NCI-H2029 treated with DMSO at 0.1 percent for 48 hours (cell line): Measurements from ENCODE around the gene MAP2K5.

Experiments used
- DNase-seq: peaks from one replicate; lab custom pipeline; 2025; lab: John Stamatoyannopoulos, UW

The MAP2K5 gene

GRCh38 chr15:67559576-67559975 lies 17.1 kb downstream of the MAP2K5 start:
- no peak for DNase-seq

DNA sequence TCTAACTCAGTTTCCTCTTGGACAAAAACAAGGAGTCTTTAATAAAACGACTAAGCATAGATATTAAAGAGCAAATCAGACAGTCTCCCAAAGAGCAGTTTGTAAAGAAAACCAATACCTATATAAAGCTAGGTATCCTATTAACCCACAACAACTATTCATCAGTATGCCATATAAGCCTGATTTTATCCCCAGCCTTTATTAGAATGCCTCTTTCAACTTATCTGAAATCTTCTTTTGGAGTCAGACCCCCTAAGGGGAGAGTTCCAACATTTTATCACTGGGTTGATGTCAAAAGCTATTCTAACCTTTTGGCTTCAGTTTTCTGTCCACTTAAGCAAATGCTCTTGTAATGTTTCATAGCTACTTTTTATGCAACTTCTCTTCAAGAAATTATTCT lies 17.8 kb downstream of the MAP2K5 start:
- DNase-seq, result no peak

GRCh38 chr15:67563092-67563491 lies 20.6 kb downstream of the MAP2K5 start:
- DNase-seq, result no peak

DNA sequence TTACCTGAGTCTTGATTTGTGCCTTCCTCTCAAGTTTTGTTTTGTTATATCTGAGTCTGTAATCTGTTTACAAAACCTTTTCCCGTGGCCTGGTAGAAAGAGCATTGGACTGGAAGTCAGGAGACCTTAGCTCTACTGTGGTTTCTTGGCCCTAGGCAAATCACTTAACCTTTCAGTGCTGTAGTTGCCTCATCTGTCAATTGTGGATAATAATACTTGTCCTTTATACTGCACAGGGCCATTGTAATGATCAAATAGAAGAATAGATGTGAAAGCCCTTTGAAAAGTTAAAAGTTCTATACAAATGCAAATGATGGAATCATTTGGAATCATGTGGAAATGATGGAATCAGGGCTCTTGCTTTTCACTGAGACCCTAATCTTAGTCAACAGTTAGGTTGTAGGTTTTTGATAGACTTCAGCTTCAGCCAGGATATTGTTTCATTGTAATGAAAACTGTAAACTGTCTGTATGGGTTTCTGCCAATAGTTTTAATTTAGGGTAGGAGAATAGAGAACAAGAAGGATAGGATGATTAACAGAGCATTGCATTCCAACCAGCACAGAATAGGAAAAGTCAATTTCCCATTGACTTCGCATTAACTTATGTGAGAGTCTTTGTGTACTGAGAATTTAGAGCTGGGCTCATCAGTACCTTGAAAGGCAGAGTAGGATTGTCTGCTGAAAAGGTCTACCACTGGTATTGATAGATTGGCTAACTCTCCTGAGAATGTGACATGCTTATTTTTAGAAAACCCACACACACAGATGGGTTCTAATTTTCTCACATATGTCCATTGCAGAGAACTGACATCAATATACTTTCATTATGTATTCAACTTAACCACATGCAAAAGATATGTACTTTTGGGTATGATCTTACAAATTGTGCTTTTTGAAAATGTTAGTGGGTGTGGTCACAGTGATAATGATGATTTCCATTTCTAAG lies 21.8 kb downstream of the MAP2K5 start:
- no peak for DNase-seq

DNA sequence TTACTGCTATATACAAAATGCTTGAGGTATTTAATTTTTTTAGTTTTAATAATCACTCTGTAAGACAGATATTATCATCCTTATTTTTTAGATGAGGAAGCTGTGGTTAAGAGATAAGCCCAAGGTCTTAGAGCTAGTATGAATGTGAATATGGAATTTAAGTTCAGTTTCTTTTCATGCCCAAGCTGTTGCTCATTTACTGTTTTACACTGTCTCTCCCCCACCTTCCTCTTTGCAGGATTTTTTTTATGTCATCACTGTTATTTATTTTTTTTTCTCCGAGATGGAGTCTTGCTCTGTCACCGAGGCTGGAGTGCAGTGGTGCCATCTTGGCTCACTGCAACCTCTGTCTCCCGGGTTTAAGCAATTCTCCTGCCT lies 22.5 kb downstream of the MAP2K5 start:
- no peak for DNase-seq

- no peak for DNase-seq
These were observed 27.2 kb downstream of the MAP2K5 start for GRCh38 chr15:67569668-67570067.

DNA sequence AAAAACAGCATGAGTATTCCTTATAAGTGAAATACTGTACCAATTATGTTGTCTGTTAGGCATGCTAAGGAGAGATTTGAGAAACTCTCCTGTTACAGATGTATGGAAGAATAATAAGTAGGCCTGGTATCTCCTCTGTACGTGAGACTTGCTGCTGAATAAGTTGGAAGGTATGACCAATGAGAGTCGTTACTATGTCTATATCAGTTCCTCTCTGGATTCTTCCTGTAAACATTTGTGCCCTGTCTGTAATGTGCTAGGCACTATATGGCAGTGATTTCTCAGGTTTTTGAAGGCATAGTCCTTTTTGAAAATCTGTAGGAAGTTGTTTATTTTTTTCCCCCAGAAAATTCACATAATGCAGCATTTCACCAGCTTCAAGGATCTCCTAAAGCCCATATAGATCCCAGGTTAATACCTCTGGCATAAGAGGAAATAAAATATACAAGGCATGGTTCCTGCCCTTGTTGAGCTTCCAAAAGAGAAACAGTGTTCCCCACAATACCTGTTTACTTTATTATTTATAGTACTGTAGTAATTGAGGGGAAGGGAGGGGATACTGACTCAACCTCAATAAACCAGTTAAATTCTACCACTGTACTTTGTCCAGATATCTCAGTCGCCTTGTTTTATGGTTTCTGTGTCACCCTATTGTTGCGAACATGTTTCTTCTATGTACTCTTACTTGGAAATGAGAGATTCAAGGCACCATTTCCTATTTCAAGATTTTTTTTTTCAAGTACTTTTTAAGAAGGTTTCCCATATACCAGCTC lies 28.6 kb downstream of the MAP2K5 start:
- DNase-seq, result no peak

GRCh38 chr15:67571648-67572415 lies 29.3 kb downstream of the MAP2K5 start:
- DNase-seq, result no peak

DNA sequence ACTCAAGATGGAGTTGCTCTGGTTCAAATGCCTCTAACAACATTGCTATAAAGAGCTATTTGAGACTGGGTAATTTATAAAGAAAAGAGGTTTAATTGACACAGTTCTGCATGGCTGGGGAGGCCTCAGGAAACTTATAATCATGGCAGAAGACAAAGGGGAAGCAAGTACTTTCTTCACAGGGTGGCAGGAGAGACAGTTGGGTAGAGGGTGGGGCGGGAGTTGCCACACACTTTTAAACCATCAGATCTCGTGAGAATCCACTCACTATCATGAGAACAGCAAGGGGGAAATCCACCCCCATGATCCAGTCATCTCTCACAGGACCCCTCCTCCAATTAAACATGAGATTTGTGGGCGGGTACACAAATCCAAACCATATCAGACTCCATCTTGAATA lies 30.7 kb downstream of the MAP2K5 start:
- DNase-seq, result no peak

DNA sequence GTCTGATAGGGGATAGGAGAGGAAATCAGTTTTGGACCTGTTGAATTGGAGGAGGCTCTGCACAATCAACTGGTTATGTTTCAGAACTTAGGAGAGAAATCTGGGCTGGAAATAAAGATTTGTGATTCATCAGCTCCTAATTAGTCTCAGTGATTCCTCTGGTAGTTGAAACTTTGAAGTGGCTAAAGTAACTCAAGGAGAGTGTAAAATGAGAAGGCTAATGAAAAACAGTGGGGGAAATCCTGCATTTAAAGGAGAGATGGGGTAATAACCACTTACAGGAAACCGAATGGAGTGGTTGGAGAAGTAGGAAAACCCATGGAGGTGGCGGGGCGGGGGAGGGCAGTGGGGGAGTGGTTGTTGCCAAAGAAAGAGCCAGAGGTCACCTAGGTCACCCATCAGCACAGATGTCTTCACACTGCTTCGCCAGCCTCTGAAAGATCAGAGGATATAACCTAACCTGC lies 32.6 kb downstream of the MAP2K5 start:
- DNase-seq, result no peak

GRCh38 chr15:67578020-67578600 lies 35.6 kb downstream of the MAP2K5 start:
- no peak for DNase-seq

- no peak for DNase-seq
These were observed 36.7 kb downstream of the MAP2K5 start for GRCh38 chr15:67579164-67579563.

GRCh38 chr15:67579967-67580366 lies 37.5 kb downstream of the MAP2K5 start:
- no peak for DNase-seq

DNA sequence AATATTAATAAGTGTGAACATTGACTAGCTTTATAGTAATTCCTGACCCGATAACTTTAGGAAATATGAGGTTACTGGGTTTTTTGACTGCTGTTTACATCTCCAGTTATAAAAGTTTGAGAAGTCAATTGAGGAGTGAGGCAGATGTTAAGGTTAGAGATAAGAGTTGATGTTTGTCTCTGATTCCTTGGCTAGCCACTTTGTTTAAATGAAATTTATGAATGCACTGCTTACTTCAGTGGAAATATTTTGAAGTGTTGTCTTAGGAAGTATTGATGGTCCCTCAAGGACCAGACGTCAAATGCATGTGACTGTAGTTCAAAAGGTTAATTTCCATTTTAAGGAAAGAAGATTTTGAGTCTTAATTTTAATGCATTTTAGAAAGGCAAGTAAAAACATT lies 41.7 kb downstream of the MAP2K5 start:
- no peak for DNase-seq

DNA sequence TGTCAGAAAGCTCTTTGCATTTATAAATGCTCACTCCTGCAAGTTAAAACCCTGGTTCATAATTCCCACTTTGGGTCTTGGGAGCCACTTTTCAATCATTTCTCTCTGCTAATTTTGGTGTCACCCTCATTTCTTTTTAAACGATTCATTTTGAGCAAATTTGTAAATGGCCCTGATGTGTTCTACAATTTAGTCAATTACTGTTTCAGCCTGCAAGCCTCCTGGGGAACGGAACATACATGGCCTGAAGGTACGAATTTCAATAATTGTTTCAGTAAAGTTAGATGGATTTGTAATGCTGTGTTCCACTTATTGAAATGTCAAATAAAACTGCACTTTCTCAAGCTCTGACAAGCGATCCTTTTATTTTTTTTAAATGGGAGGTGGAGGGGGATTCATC lies 43.2 kb downstream of the MAP2K5 start:
- DNase-seq, result no peak

- DNase-seq, result no peak
These were observed 44.8 kb downstream of the MAP2K5 start for GRCh38 chr15:67587331-67587730.

DNA sequence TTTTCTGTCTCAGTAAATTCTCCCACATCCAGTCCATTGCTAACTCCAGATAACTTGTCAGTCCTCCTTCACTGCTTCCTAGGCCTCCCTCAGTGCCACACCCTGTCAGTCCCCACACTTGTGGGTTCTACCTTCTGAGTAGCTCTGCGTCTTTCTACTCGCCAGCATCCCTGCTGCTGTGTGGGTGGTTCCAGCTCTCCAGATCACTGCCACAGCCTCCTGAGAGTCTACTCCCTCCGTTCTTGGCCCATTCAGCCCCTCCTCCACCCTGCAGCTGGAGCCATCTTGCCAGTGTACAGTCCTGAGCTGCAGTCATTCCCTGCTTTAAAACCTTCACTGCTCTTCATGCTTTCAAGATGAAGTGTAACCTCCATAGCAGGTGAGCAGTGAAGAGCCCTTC lies 45.3 kb downstream of the MAP2K5 start:
- DNase-seq, result no peak

DNA sequence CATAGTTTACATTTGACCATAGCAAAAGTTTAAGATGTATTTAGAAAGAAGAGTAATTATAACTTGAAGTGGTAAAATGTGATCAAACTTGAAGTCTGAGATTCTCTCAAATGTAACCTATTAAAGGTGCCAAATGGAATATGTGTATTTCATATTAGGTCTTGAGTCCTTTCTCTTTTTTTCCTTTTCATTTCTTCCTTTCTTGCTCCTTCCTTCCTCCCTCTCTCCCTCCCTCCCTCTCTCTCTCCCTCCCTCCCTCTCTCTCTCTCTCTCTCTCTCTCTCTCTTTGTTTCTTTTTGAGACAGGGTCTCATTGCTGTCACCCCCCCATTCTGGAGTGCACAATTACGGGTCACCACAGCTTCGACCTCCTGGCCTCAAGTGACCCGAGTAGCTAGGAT lies 47.7 kb downstream of the MAP2K5 start:
- no peak for DNase-seq

DNA sequence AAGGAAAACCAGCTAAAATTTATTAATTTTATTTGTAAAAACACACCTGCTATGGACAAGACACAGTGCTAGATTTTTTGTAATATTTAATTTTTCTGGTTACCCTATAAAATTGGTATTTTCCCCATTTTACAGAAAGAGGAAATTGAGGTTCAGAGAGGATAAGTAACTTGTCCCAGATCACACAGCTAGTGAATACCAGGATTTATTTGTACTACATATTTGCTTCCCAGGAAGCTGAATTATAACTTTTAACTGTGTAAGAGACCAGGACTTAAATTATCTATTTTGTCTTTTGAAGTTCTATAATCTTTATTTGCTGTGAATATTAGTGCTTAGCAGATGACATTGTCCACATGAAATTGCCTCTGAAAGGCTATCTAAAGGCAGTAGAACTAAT lies 49.7 kb downstream of the MAP2K5 start:
- no peak for DNase-seq

- no peak for DNase-seq
These were observed 51.1 kb downstream of the MAP2K5 start for GRCh38 chr15:67593562-67593961.

GRCh38 chr15:67594770-67595169 lies 52.3 kb downstream of the MAP2K5 start:
- DNase-seq, result no peak

- DNase-seq, result no peak
These were observed 53.1 kb downstream of the MAP2K5 start for GRCh38 chr15:67595572-67595971.
